ENCODE measurements around the gene PPM1H.
"Not testable (repeated sequence)": the region's sequence is repeated elsewhere in the genome, so short reads cannot be mapped to it uniquely, and the experiment has no call there.

The PPM1H gene

DNA sequence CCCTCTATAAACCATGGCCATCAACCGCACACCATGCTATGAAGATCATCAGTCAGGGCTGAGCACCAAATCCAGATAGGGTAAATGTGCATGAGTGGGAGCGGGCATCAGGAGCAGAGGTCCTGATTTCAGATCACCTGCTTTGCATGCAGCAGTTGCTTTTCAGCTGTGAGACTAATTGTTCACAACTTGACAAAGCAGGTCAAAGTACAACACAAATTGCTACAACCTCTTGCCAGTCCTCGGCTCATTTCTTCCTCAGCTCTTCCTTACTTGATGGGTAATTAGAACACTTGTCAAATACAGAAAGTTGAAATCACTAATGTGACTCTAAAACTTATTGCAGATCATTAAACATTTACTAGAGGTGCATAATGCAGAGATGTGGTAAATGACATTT is 171.6 kb downstream of the PPM1H start:
- intact Hi-C loops (cut with DNase I; ENCODE audit: low total_unique reads), result no loop called here
- DNase-seq, result no peak
- TF ChIP-seq CTCF (IDR thresholded peaks at IDR 0.05), result no peak
- Histone ChIP-seq H3K4me1 (peaks cover 0 to 19% (median 13%) of the 10 kb centered on the region in 4 donors), H3K4me3 (no peak overlapping the region), H3K36me3 (no peaks in the 10 kb centered on the region), H3K27me3 (no peaks in the 10 kb centered on the region), H3K27ac (no peak overlapping the region), H3K9me3 (no peaks in the 10 kb centered on the region)

DNA sequence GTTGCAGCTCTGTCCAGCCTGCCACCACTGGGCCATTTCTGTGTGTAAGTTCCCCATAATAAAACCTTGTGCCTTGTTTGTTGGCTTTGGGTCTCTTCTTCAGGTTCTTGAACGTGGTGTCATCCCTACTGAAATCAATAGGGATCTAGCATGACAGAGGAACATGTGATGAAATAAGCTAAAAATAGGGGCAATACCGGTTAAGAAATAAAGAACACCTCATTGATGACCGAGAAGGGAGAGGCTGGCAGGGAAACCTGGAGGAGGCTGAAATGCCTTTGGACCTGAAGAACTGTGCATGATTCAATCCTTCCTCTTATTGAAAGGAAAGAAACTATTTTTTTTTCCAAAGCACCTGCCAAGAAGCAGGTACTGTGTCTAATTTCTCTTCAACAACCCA is 172.3 kb downstream of the PPM1H start:
- peak overlapping the region in 1 of 2 donors; percentile 8 for H3K27ac ChIP-seq
- intact Hi-C loops (cut with DNase I; ENCODE audit: low total_unique reads), result no loop called here
- no peak for TF ChIP-seq CTCF (IDR thresholded peaks at IDR 0.05)

DNA sequence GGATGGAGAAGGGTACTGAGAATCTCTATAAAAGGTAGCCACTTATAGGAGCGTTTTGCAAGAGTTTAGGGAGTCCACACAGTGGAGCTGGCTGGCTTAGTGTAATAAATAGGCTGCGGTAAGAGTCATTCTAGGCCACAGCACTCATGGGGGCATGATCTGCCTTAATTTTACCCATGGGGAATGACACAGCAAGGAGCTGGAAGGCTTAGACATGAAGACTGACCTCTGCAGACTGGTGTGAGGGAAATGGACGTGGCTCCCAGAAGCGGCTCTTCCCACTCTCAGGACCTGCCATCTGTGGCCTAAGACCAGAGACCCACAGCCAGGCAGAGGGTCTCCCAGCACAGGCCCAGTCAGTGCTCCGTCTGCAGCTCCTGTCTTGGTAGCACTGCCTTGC is 173.3 kb downstream of the PPM1H start:
- Histone ChIP-seq H3K36me3 (no peaks in the 10 kb centered on the region), H3K27me3 (no peaks in the 10 kb centered on the region), H3K4me1 (peaks cover 0 to 19% (median 13%) of the 10 kb centered on the region in 4 donors), H3K4me3 (no peak overlapping the region), H3K27ac (peak overlapping the region; percentile 8 to 41), H3K9me3 (no peaks in the 10 kb centered on the region)
- intact Hi-C loops (cut with DNase I; ENCODE audit: low total_unique reads), result no loop called here
- DNase-seq, result peak; percentile 41 to 77
- TF ChIP-seq CTCF (IDR thresholded peaks at IDR 0.05), result no peak

More for the DNA sequence above, 172.3 kb downstream of the PPM1H start:
- Histone ChIP-seq H3K27me3 (no peaks in the 10 kb centered on the region), H3K9me3 (no peaks in the 10 kb centered on the region), H3K36me3 (no peaks in the 10 kb centered on the region), H3K4me3 (no peak overlapping the region), H3K4me1 (peaks cover 0 to 19% (median 13%) of the 10 kb centered on the region in 4 donors)
- no peak for DNase-seq

DNA sequence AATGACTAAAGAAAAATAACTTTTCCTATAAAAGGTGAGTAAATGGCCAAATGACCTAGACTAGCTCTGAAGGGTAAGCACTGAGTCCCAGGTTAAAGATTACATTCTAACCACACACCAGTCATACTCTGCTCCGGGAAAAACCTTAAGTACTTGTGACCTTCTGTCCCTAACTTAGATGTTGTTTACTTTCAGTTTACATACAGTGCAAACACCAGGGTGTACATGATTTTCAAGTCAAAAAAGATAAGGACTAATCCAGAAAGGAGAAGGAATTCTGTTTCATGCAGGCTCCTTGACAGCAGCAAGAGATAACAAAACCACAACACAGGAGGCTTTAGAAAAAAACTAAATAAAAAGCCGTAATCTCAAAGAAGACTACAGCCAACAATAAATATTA is 174.2 kb downstream of the PPM1H start:
- intact Hi-C loops (cut with DNase I; ENCODE audit: low total_unique reads), result no loop called here
- H3K27me3 ChIP-seq, result no peaks in the 10 kb centered on the region
- H3K36me3 ChIP-seq, result no peaks in the 10 kb centered on the region
- H3K27ac ChIP-seq, result peak overlapping the region in 1 of 2 donors; percentile 22
- H3K9me3 ChIP-seq, result no peaks in the 10 kb centered on the region
- no peak overlapping the region for H3K4me3 ChIP-seq
- H3K4me1 ChIP-seq, result peaks cover 0 to 19% (median 13%) of the 10 kb centered on the region in 4 donors
- no peak for TF ChIP-seq CTCF (IDR thresholded peaks at IDR 0.05)
- DNase-seq, result no peak

DNA sequence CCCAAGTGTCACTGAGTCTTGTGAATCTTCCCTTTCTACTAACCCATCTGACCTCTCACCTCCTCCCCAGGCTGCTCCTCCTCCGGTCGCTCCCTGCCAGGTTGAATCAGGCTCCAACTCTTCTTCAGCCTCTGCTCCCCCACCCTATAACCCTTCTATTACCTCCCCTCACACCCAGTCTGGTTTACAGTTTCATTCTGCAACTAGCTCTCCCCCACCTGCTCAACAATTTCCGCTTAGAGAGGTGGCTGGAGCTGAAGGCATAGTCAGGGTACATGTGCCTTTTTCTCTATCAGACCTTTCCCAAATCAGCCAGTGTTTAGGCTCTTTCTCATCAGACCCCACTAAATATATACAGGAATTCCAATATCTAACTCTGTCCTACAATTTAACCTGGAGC is 174.6 kb downstream of the PPM1H start:
- H3K4me3 ChIP-seq; H3K36me3 ChIP-seq; H3K9me3 ChIP-seq; intact Hi-C loops (cut with DNase I; ENCODE audit: low total_unique reads); H3K27me3 ChIP-seq; DNase-seq: not testable (repeated sequence)
- peaks cover 0 to 19% (median 13%) of the 10 kb centered on the region in 4 donors for H3K4me1 ChIP-seq
- peak overlapping the region in 1 of 2 donors; percentile 22 for H3K27ac ChIP-seq

- H3K36me3 ChIP-seq, result no peaks in the 10 kb centered on the region
- DNase-seq, result no peak
- H3K27ac ChIP-seq, result no peak overlapping the region
- intact Hi-C loops (cut with DNase I; ENCODE audit: low total_unique reads), result no loop called here
- no peaks in the 10 kb centered on the region for H3K27me3 ChIP-seq
- H3K9me3 ChIP-seq, result no peaks in the 10 kb centered on the region
- TF ChIP-seq CTCF (IDR thresholded peaks at IDR 0.05), result no peak
- H3K4me3 ChIP-seq, result no peak overlapping the region
- H3K4me1 ChIP-seq, result peaks cover 0 to 19% (median 13%) of the 10 kb centered on the region in 4 donors
These were observed 176.7 kb downstream of the PPM1H start for GRCh38 chr12:62758216-62758615.
